WTC11 (cell line): Measurements from ENCODE around the gene NOS3. TPM values are rescaled to one million over a fixed set of nuclear protein-coding genes. Genes with fewer than 3 reads are reported as not detected.

Experiments
- AFF4 ChIP-seq: sonication (generic); formaldehyde crosslinking; IDR thresholded peaks from 2 replicates; pipeline ENCODE4 v1.8.1; 2023; ENCODE audit warnings: mild to moderate bottlenecking, missing genetic modification reagents, borderline replicate concordance
- CBFB ChIP-seq: sonication (generic); formaldehyde crosslinking; IDR thresholded peaks from 2 replicates; pipeline ENCODE4 v1.8.1; 2022; ENCODE audit warnings: mild to moderate bottlenecking, low read depth, missing genetic modification reagents
- CDX4 ChIP-seq: fragments of 250-450 bp; sonication (Bioruptor Pico); IDR thresholded peaks from 2 replicates; pipeline ENCODE4 v1.9.0; 2021; ENCODE audit warnings: moderate library complexity, mild to moderate bottlenecking, inconsistent platforms, borderline replicate concordance
- CREM ChIP-seq: sonication (generic); formaldehyde crosslinking; IDR thresholded peaks from 2 replicates; pipeline ENCODE4 v1.8.1; 2022; ENCODE audit warnings: mild to moderate bottlenecking, missing genetic modification reagents, moderate library complexity
- E2F4 ChIP-seq: sonication (generic); formaldehyde crosslinking; IDR thresholded peaks from 2 replicates; pipeline ENCODE4 v1.8.1; 2022; ENCODE audit warnings: low read depth, mild to moderate bottlenecking, moderate library complexity, missing genetic modification reagents, borderline replicate concordance
- ELF4 ChIP-seq: sonication (generic); formaldehyde crosslinking; IDR thresholded peaks from 2 replicates; pipeline ENCODE4 v1.8.1; 2022; ENCODE audit warnings: low read depth, mild to moderate bottlenecking, moderate library complexity, missing genetic modification reagents
- FOXP4 ChIP-seq: sonication (generic); formaldehyde crosslinking; IDR thresholded peaks from 2 replicates; pipeline ENCODE4 v1.8.0; 2022; ENCODE audit warnings: mild to moderate bottlenecking, missing genetic modification reagents
- GABPB1 ChIP-seq: sonication (generic); formaldehyde crosslinking; IDR thresholded peaks from 2 replicates; pipeline ENCODE4 v1.8.1; 2023; ENCODE audit warnings: mild to moderate bottlenecking, missing genetic modification reagents
- JAZF1 ChIP-seq: fragments of 250-450 bp; sonication (Bioruptor Pico); IDR thresholded peaks from 2 replicates; pipeline ENCODE4 v1.9.0; 2021; ENCODE audit warnings: moderate library complexity, mild to moderate bottlenecking, inconsistent platforms
- KAT7 ChIP-seq: sonication (generic); formaldehyde crosslinking; IDR thresholded peaks from 2 replicates; pipeline ENCODE4 v1.8.1; 2023; ENCODE audit warnings: missing genetic modification reagents, mild to moderate bottlenecking, borderline replicate concordance
- MXD4 ChIP-seq: fragments of 250-450 bp; sonication (Bioruptor Pico); IDR thresholded peaks from 2 replicates; pipeline ENCODE4 v1.8.0; 2021; ENCODE audit warnings: mild to moderate bottlenecking, moderate library complexity, borderline replicate concordance
- NFE2L1 ChIP-seq: sonication (generic); formaldehyde crosslinking; IDR thresholded peaks from 2 replicates; pipeline ENCODE4 v1.8.1; 2023; ENCODE audit warnings: missing genetic modification reagents
- OVOL2 ChIP-seq: fragments of 250-450 bp; sonication (Bioruptor Pico); IDR thresholded peaks from 2 replicates; pipeline ENCODE4 v1.9.0; 2021; ENCODE audit warnings: mild to moderate bottlenecking, borderline replicate concordance
- PRDM15 ChIP-seq: sonication (generic); formaldehyde crosslinking; IDR thresholded peaks from 2 replicates; pipeline ENCODE4 v1.8.0; 2022; ENCODE audit warnings: missing genetic modification reagents
- TEAD1 ChIP-seq: sonication (generic); formaldehyde crosslinking; IDR thresholded peaks from 2 replicates; pipeline ENCODE4 v1.8.0; 2022; ENCODE audit warnings: mild to moderate bottlenecking, missing genetic modification reagents
- ZBTB21 ChIP-seq: sonication (generic); formaldehyde crosslinking; IDR thresholded peaks from 2 replicates; pipeline ENCODE4 v1.8.1; 2023; ENCODE audit warnings: mild to moderate bottlenecking, missing genetic modification reagents, borderline replicate concordance
- ZNF138 ChIP-seq: sonication (generic); formaldehyde crosslinking; conservative IDR thresholded peaks from 2 replicates; pipeline ENCODE4 v1.8.1; 2022; ENCODE audit warnings: mild to moderate bottlenecking, moderate library complexity, missing genetic modification reagents
- ZNF512 ChIP-seq: sonication (generic); formaldehyde crosslinking; IDR thresholded peaks from 2 replicates; pipeline ENCODE4 v1.8.1; 2022; ENCODE audit warnings: missing genetic modification reagents, borderline replicate concordance
- ZNF532 ChIP-seq: fragments of 250-450 bp; sonication (Bioruptor Pico); IDR thresholded peaks from 2 replicates; pipeline ENCODE4 v1.9.0; 2021; ENCODE audit warnings: mild to moderate bottlenecking, borderline replicate concordance
- ZNF671 ChIP-seq: fragments of 250-450 bp; sonication (Bioruptor Pico); IDR thresholded peaks from 2 replicates; pipeline ENCODE4 v1.8.0; 2021; ENCODE audit warnings: mild to moderate bottlenecking
- total RNA-seq: library from RNA; stranded (reverse); gene quantifications from 3 replicates; pipeline ENCODE4 v1.2.3, GENCODE V29; 2021

The NOS3 gene
- total RNA-seq, 1 experiment from 2014 or later, result 6.6 TPM

GRCh38 chr7:151018421-151019129 is 27.8 kb downstream of the NOS3 start (continued):
- TF ChIP-seq AFF4 (CRISPR knock-in tag), result peak; percentile 96
- TF ChIP-seq OVOL2, result no peak
- TF ChIP-seq FOXP4, result peak; percentile 100
- peak; percentile 99 for TF ChIP-seq NFE2L1 (CRISPR knock-in tag)
- TF ChIP-seq MXD4, result no peak
- TF ChIP-seq JAZF1 (CRISPR knock-in tag), result no peak
- TF ChIP-seq CREM (CRISPR knock-in tag), result peak; percentile 94
- TF ChIP-seq ELF4 (CRISPR knock-in tag), result peak; percentile 95
- TF ChIP-seq CDX4 (CRISPR knock-in tag), result no peak
- 0 out of 2 replicates have a peak, but pooled peaks have one; percentile 74 for TF ChIP-seq ZNF512 (CRISPR knock-in tag)
- peak; percentile 93; the same call in 1 of the 2 replicates for TF ChIP-seq KAT7 (CRISPR knock-in tag)
- peak; percentile 81 for TF ChIP-seq PRDM15 (CRISPR knock-in tag)
- no peak for TF ChIP-seq ZBTB21
- no peak for TF ChIP-seq ZNF138 (CRISPR knock-in tag)
- peak; percentile 79; the same call in 1 of the 2 replicates for TF ChIP-seq ZNF532 (CRISPR knock-in tag)
- TF ChIP-seq GABPB1 (CRISPR knock-in tag), result no peak
- TF ChIP-seq E2F4 (CRISPR knock-in tag), result peak; percentile 97
- no peak for TF ChIP-seq CBFB (CRISPR knock-in tag)
- peak; percentile 99 for TF ChIP-seq TEAD1 (CRISPR knock-in tag)
- TF ChIP-seq ZNF671 (CRISPR knock-in tag), result no peak
